Measurements from ENCODE around the gene ITGB3BP. TPM values are rescaled to one million over a fixed set of nuclear protein-coding genes. Genes with fewer than 3 reads are reported as not detected.
"Not testable (repeated sequence)": the region's sequence is repeated elsewhere in the genome, so short reads cannot be mapped to it uniquely, and the experiment has no call there.

The ITGB3BP gene
- total and polyA plus RNA-seq, 2 donors, result 10.9 to 96.1 TPM

DNA sequence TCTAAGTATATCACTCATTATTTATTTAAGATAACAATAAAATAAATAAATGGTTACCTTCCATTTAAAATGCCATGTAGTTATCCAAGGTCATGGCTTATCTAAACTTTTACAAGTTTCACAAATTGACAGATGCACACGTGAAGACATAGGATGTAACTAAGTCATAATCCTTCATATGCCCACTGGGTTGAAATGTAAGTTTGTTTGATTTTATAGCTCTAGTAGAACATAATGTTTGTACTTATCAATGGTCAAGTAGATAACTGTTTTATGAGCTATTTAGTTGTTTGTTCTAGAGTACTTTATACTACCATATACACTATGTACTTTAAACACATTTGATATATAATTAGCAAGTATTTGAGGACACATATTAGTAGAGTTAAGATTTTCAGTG, 43.0 kb downstream of the ITGB3BP start:
- no peak for DNase-seq (ENCODE audit: extremely low spot score)
- 47% methylated on average over 1 of the region's 1 CpG for WGBS
- H3K36me3 ChIP-seq (ENCODE audit: insufficient read depth), result no peaks in the 10 kb centered on the region
- no peak overlapping the region for H3K27ac ChIP-seq (ENCODE audit: low read depth)
- H3K4me3 ChIP-seq (ENCODE audit: low read depth, low read length), result no peak overlapping the region
- no peaks in the 10 kb centered on the region for H3K4me1 ChIP-seq (ENCODE audit: insufficient read depth)

GRCh38 chr1:63475761-63476160, 47.3 kb downstream of the ITGB3BP start:
- H3K27ac ChIP-seq (ENCODE audit: low read depth), result no peak overlapping the region
- WGBS, result 86% methylated on average over 7 of the region's 7 CpGs
- no peak overlapping the region for H3K4me3 ChIP-seq (ENCODE audit: low read depth, low read length)
- H3K4me1 ChIP-seq (ENCODE audit: insufficient read depth), result no peaks in the 10 kb centered on the region
- peaks cover 1% of the 10 kb centered on the region for H3K36me3 ChIP-seq (ENCODE audit: insufficient read depth)
- no peak for DNase-seq (ENCODE audit: extremely low spot score)

DNA sequence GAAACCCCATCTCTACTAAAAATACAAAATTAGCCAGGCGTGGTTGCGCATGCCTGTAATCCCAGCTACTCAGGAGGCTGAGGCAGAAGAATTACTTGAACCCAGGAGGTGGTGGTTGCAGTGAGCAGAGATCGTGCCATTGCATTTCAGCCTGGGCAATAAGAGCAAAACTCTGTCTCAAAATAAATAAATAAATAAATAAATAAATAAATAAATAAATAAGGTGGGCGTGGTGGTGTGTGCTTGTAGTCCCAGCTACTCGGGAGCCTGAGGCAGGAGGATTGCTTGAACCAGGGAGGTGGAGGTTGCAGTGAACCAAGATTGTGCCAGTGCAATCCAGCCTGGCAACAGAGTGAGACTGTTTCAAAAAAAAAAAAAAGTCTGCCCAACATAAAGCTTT, 54.3 kb downstream of the ITGB3BP start:
- not testable (repeated sequence) for H3K27ac ChIP-seq (ENCODE audit: low read depth); H3K4me1 ChIP-seq (ENCODE audit: insufficient read depth); H3K36me3 ChIP-seq (ENCODE audit: insufficient read depth); H3K4me3 ChIP-seq (ENCODE audit: low read depth, low read length); DNase-seq (ENCODE audit: extremely low spot score)
- 97% methylated on average over 5 of the region's 5 CpGs for WGBS

DNA sequence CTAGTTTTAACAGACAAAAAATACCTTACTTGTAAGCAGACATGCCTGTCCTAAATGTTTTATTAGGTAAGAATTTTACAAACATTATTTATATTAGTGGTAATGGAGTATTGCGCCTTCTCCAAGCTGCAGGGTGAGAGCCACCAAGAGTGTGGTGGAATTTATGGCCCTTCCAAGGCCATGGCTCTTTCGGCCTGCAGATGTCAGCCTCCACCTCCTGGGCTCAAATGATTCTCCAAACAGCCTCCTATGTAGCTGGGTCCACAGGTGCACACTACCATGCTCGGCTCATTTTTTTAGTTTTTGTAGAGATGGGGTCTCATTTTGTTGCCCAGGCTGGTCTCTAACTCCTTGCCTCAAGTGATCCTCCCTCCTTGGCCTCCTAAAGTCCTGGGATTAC, 56.3 kb downstream of the ITGB3BP start:
- Histone ChIP-seq H3K4me3 (ENCODE audit: low read depth, low read length) (no peak overlapping the region), H3K36me3 (ENCODE audit: insufficient read depth) (peaks cover 2% of the 10 kb centered on the region), H3K4me1 (ENCODE audit: insufficient read depth) (no peaks in the 10 kb centered on the region), H3K27ac (ENCODE audit: low read depth) (no peak overlapping the region)
- 82% methylated on average over 3 of the region's 3 CpGs for whole genome bisulfite sequencing
- no peak for DNase-seq (ENCODE audit: extremely low spot score)

- Histone ChIP-seq H3K27ac (ENCODE audit: low read depth) (no peak overlapping the region), H3K4me1 (ENCODE audit: insufficient read depth) (no peaks in the 10 kb centered on the region), H3K36me3 (ENCODE audit: insufficient read depth) (peaks cover 2% of the 10 kb centered on the region), H3K4me3 (ENCODE audit: low read depth, low read length) (no peak overlapping the region)
- WGBS, result 61% methylated on average over 7 of the region's 7 CpGs
- no peak for DNase-seq (ENCODE audit: extremely low spot score)
Observed at GRCh38 chr1:63466181-63466580, 56.8 kb downstream of the ITGB3BP start.

DNA sequence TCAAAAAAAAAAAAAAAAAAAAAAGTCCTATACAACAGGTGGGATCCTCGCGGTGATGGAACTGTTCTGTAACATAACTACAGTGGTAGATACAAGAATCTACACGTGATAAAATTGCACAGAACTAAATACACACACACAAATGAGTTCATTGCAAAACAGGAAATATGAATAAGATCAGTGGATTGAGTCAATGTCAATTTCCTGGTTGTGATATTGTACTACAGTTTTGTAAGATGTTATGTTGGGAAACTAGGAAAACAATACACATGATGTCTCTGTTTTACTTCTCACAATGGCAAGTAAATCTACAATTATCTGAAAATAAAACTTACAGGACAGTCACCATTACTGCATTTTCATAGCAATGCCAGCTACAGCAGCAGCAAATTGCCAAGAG, 59.8 kb downstream of the ITGB3BP start:
- no peak for DNase-seq (ENCODE audit: extremely low spot score)
- H3K27ac ChIP-seq (ENCODE audit: low read depth), result no peak overlapping the region
- no peaks in the 10 kb centered on the region for H3K4me1 ChIP-seq (ENCODE audit: insufficient read depth)
- no peaks in the 10 kb centered on the region for H3K36me3 ChIP-seq (ENCODE audit: insufficient read depth)
- 82% methylated on average over 3 of the region's 3 CpGs for WGBS
- H3K4me3 ChIP-seq (ENCODE audit: low read depth, low read length), result no peak overlapping the region

DNA sequence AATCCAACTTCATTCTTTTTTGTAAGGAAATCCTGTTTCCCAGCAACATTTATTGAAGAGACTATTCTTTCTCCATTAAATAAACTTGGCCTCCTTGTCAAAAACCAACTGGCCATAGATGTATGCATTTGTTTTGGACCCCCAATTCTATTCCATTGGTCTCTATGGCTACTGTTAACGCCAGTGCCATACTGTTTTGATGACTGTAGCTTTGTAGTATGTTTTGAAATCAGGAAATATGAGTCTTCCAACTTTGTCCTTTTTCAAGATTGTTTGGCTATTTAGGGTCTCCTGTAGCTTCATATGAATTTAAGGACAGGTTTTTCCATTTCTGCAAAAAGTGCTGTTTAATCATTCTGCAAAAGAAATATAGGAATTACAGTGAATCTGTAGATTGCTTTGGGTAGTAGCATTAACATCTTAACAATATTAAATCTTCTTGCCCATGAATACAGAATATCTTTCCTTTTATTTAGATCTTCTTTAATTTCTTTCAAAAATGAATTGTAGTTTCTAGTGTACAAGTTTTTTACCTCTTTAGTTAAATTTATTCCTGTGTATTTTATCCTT, 61.3 kb downstream of the ITGB3BP start:
- Histone ChIP-seq H3K27ac (ENCODE audit: low read depth) (no peak overlapping the region), H3K4me3 (ENCODE audit: low read depth, low read length) (no peak overlapping the region), H3K4me1 (ENCODE audit: insufficient read depth) (no peaks in the 10 kb centered on the region), H3K36me3 (ENCODE audit: insufficient read depth) (no peaks in the 10 kb centered on the region)
- DNase-seq (ENCODE audit: extremely low spot score), result no peak
- 99% methylated on average over 1 of the region's 1 CpG for WGBS

DNA sequence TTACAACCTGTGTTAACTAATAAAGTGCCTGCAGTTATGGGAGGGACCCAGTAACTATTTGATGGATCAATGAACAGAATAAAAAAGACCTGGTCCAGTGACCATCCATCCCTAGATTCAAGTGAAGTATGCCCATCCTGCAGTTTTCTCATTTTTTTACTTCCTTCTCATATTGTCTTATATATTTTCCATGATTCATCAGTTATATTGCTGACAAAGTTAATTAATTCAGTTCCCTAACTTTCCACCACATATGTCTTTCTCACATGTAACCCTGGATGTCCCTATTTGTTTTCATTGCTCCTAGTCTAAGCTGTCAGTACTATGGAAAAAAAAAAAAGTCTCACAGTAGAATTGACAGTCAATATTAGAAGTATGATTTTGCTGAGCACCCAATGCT, 64.3 kb downstream of the ITGB3BP start:
- no peaks in the 10 kb centered on the region for H3K36me3 ChIP-seq (ENCODE audit: insufficient read depth)
- no peak overlapping the region for H3K4me3 ChIP-seq (ENCODE audit: low read depth, low read length)
- DNase-seq (ENCODE audit: extremely low spot score), result no peak
- no peaks in the 10 kb centered on the region for H3K4me1 ChIP-seq (ENCODE audit: insufficient read depth)
- no peak overlapping the region for H3K27ac ChIP-seq (ENCODE audit: low read depth)

DNA sequence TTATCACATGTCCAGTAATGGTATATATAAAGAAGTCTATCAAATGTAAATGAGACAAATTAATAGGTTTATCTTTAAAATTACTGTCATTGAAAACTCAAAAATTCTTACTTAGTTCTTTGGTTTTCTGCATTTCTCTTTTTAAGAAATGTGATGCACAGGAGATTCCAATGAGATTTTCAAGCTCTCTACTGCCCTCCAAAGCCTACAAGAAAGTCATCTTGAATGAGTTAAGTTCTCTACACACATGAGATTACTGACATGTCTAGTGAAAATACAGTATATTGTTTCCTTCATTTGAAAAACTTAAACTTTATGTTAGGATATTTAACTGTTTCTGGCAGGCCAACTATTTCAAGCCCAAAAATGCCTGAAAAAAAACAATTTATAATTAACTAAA, 68.8 kb downstream of the ITGB3BP start:
- Histone ChIP-seq H3K36me3 (ENCODE audit: insufficient read depth) (no peaks in the 10 kb centered on the region), H3K4me3 (ENCODE audit: low read depth, low read length) (no peak overlapping the region), H3K27ac (ENCODE audit: low read depth) (no peak overlapping the region), H3K4me1 (ENCODE audit: insufficient read depth) (no peaks in the 10 kb centered on the region)
- no peak for DNase-seq (ENCODE audit: extremely low spot score)

DNA sequence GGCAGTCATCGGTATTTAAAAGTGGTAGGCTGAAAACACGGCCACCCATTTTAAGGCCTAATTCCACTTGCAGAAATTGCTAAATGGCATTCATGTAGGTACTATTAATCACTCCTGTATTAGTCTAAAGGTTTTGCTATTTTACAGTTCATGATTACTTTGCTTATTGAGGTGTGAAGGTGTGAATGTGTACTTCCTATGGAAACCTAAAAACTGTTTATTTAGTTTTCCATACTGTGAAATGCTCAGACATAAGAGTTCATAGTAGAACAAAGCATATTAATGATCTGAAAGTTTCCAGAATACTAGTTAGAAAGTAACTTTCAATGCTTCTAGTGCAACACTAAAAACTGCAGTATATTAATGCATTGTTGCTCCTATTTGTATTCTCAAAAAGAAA, 69.8 kb downstream of the ITGB3BP start:
- no peak overlapping the region for H3K4me3 ChIP-seq (ENCODE audit: low read depth, low read length)
- no peaks in the 10 kb centered on the region for H3K36me3 ChIP-seq (ENCODE audit: insufficient read depth)
- 96% methylated on average over 2 of the region's 2 CpGs for WGBS
- no peak for DNase-seq (ENCODE audit: extremely low spot score)
- no peak overlapping the region for H3K27ac ChIP-seq (ENCODE audit: low read depth)
- H3K4me1 ChIP-seq (ENCODE audit: insufficient read depth), result no peaks in the 10 kb centered on the region

DNA sequence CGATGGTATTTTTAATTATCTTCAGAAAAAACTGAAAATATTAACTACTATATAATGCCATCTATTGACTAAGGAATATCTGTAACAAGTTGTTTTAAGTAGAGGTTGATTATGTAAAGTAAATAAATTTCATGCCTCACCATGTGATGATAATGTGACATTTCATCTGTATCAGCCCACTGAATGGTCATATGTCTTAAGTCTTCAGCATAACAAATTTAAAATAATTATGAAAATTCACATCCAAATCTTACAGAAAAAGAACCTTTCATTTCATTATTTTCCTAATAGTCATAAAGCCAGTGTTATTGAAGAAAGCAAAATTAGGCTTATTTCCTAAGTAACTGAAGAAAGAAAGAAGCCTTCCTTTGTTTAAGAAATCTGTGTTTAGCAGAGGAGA, 72.6 kb downstream of the ITGB3BP start:
- 42% methylated on average over 1 of the region's 1 CpG for WGBS
- Histone ChIP-seq H3K36me3 (ENCODE audit: insufficient read depth) (no peaks in the 10 kb centered on the region), H3K27ac (ENCODE audit: low read depth) (no peak overlapping the region), H3K4me1 (ENCODE audit: insufficient read depth) (no peaks in the 10 kb centered on the region), H3K4me3 (ENCODE audit: low read depth, low read length) (no peak overlapping the region)
- DNase-seq (ENCODE audit: extremely low spot score), result no peak

DNA sequence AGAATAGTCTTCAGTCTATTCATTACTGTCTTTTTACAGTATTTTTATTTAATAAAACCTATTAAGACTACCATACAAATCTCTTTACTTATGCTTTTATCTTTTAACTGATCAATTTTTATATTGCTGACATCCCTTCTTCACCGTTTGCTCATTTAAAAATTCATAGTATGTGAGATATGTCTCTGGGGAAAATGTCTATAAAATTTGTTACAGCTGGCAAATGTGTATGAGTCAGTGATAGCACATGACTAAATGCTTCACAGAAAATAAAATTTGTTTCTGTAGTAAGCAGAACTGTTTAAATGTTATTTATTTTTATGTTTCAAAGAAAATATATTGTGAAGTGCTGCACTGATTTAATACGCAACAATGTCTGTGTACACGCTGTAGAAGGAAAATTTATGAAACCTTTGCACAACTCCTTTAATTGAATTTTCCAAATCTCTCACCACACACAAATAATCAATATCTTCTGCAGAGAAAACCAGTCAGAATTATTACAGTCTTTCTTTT, 74.2 kb downstream of the ITGB3BP start:
- H3K36me3 ChIP-seq (ENCODE audit: insufficient read depth), result no peaks in the 10 kb centered on the region
- no peaks in the 10 kb centered on the region for H3K4me1 ChIP-seq (ENCODE audit: insufficient read depth)
- DNase-seq (ENCODE audit: extremely low spot score), result no peak
- H3K27ac ChIP-seq (ENCODE audit: low read depth), result no peak overlapping the region
- WGBS, result 78% methylated on average over 3 of the region's 3 CpGs
- no peak overlapping the region for H3K4me3 ChIP-seq (ENCODE audit: low read depth, low read length)

DNA sequence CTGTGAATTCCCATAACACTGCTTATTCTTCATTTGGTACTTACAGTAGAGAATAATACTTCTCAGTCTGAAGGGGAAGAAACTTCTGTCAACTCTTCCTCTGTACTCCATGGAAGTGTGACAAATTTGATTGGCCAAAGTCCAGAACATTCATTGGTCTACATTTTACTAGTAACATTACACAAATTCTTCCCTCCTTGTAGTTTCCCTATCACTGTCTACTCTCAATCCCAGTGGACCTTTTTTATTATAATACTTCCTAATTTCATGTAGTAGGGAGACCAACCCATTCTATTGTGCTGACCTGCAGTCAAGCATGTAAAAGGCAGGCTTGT, 80.9 kb downstream of the ITGB3BP start:
- no peak for DNase-seq (ENCODE audit: extremely low spot score)
- Histone ChIP-seq H3K27ac (ENCODE audit: low read depth) (no peak overlapping the region), H3K4me3 (ENCODE audit: low read depth, low read length) (no peak overlapping the region), H3K36me3 (ENCODE audit: insufficient read depth) (peaks cover 3% of the 10 kb centered on the region), H3K4me1 (ENCODE audit: insufficient read depth) (no peaks in the 10 kb centered on the region)

- DNase-seq (ENCODE audit: extremely low spot score), result no peak
- WGBS, result 45% methylated on average over 4 of the region's 4 CpGs
- Histone ChIP-seq H3K36me3 (ENCODE audit: insufficient read depth) (peaks cover 3% of the 10 kb centered on the region), H3K27ac (ENCODE audit: low read depth) (no peak overlapping the region), H3K4me1 (ENCODE audit: insufficient read depth) (no peaks in the 10 kb centered on the region), H3K4me3 (ENCODE audit: low read depth, low read length) (no peak overlapping the region)
Observed at GRCh38 chr1:63435161-63435560, 87.9 kb downstream of the ITGB3BP start.

DNA sequence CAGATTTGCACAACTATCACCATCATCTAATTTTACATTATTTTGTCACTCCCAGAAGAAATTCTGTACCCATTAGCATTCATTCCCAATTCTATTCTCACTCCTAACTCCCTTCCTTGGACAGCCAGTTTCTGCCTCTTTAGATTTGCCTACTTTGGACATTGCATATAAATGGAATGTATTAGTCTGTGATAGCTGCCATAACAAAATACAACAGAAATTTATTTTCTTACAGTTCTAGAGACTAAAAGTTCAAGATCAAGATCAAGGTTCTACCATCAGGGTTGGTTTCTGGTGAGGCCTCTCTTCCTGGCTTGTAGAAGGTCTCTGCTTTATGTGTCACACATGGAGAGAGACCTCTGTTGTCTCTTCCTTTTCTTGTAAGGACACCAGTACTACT, 93.7 kb downstream of the ITGB3BP start:
- H3K27ac ChIP-seq (ENCODE audit: low read depth), result no peak overlapping the region
- H3K36me3 ChIP-seq (ENCODE audit: insufficient read depth), result peaks cover 1% of the 10 kb centered on the region
- H3K4me3 ChIP-seq (ENCODE audit: low read depth, low read length), result no peak overlapping the region
- DNase-seq (ENCODE audit: extremely low spot score), result no peak
- no peaks in the 10 kb centered on the region for H3K4me1 ChIP-seq (ENCODE audit: insufficient read depth)
